ENCODE data around the gene CCDC170. TPM values are rescaled to one million over a fixed set of nuclear protein-coding genes. Genes with fewer than 3 reads are reported as not detected.

CCDC170 gene
- total RNA-seq, 1 donor from 2014 or later, result not detected

GRCh38 chr6:151670116-151670515, 176.3 kb downstream of the CCDC170 start:
- TF ChIP-seq, protein P1, sequence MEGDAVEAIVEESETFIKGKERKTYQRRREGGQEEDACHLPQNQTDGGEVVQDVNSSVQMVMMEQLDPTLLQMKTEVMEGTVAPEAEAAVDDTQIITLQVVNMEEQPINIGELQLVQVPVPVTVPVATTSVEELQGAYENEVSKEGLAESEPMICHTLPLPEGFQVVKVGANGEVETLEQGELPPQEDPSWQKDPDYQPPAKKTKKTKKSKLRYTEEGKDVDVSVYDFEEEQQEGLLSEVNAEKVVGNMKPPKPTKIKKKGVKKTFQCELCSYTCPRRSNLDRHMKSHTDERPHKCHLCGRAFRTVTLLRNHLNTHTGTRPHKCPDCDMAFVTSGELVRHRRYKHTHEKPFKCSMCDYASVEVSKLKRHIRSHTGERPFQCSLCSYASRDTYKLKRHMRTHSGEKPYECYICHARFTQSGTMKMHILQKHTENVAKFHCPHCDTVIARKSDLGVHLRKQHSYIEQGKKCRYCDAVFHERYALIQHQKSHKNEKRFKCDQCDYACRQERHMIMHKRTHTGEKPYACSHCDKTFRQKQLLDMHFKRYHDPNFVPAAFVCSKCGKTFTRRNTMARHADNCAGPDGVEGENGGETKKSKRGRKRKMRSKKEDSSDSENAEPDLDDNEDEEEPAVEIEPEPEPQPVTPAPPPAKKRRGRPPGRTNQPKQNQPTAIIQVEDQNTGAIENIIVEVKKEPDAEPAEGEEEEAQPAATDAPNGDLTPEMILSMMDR (IDR thresholded peaks at IDR 0.05; ENCODE audit: insufficient read depth, low read length, severe bottlenecking), result no peak
- H3K27me3 ChIP-seq (ENCODE audit: control insufficient read depth, insufficient read depth, low read length), result no peaks in the 10 kb centered on the region
- FAIRE-seq, result no peak
- H3K36me3 ChIP-seq (ENCODE audit: control insufficient read depth, insufficient read depth, low read length), result no peaks in the 10 kb centered on the region
- no peak for DNase-seq (ENCODE audit: low read depth)
- H3K4me3 ChIP-seq (ENCODE audit: low read depth, low read length), result no peak overlapping the region

Other genes starting within 250 kb of the CCDC170 start
- gene ZBTB2, start 102.5 kb upstream of the CCDC170 start, total RNA-seq, result 5.4 and 9.2 TPM in 2 replicates
- 25.0 and 51.6 TPM in 2 replicates for gene RMND1, start 41.9 kb upstream of the CCDC170 start, total RNA-seq